Hindlimb muscle (tissue), 1 donor: Measurements from ENCODE around the gene GAB2. TPM values are rescaled to one million over a fixed set of nuclear protein-coding genes. Genes with fewer than 3 reads are reported as not detected.

Experiments used
- DNase-seq: peaks from one replicate; pipeline ENCODE4 v3.0.0-alpha.2; 2013
- polyA plus RNA-seq: library from polyadenylated mRNA; unstranded; fragments of 120-200 nt; gene quantifications from one replicate; pipeline ENCODE4 v1.2.1, GENCODE V29; 2013; ENCODE audit not compliant: insufficient read length

GAB2 gene
- polyA plus RNA-seq, 1 donor = 15.1 TPM

DNA sequence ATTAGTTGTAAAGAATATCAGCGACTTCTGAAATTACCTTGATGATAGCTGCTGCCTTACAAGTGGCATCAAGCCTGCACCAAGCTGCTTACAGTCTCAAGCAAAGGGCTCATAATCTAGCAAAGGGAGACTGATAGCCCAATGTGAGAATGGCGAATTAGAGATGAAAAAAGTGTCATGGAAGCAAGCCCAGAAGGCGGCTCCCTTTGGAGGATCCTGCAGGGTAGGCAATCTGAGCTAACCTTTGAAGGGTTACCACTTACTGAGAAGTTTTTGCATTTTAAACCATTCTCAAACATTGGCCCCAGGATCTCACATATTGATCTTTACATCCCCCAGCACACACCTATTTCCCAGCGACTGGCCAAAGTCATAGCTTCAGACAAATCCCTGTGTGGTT, 18.5 kb downstream of the GAB2 start:
- DNase-seq = no peak

DNA sequence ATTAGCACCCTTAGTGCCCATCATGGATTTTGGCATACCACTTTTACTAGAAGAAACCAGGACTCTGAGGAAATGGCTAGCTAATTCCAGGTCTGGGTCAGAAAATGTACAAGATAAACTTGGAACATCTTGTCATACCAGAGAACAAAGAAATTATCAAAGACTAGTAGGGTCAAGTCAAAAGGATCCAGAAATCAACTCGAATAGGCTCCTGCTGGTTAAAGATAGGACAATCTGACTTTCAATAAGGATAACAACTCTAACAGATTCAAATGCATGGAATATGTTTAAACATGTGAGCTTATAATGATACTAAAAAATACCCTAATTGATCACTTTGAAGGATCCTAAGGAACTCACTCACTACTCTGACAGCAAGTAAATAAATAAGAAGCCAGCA, 18.9 kb downstream of the GAB2 start:
- DNase-seq = no peak

DNA sequence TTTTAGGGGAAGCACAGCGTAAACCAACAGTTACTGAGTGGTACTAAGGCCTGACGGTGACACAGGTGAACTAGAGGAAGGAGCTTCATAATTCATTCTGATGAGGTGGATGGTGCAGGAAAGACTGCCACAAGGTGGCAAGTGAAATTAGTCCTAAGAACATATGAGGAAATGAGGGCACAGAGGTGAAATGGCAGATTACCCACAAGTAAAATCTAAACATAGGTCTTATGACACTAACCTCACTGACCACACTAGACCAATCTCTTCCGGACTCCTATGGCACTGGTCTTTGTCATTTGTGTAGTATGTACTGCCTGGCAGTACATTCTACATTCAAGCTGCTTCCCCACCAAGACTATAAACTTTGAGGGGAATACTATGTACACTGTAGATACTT, 20.2 kb downstream of the GAB2 start:
- DNase-seq = no peak

DNA sequence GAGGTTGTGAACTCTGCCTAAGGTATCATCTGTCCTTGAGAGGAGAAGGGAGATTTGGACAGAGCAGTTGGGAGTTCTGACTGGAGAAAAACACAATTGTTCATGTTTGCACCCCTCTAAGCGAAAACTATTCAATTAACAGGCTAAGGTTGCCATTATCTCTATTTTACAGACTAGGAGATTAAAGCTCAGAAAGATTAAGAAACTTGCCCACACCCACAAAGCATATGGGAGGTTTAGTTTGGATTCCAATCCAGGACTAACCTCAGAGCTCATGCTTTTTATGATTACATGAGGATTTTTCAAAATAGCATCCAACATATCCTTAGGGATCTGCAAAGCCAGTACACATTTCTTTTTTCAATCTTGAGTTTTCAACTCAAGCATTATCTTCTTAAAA, 22.0 kb downstream of the GAB2 start:
- DNase-seq = no peak

DNA sequence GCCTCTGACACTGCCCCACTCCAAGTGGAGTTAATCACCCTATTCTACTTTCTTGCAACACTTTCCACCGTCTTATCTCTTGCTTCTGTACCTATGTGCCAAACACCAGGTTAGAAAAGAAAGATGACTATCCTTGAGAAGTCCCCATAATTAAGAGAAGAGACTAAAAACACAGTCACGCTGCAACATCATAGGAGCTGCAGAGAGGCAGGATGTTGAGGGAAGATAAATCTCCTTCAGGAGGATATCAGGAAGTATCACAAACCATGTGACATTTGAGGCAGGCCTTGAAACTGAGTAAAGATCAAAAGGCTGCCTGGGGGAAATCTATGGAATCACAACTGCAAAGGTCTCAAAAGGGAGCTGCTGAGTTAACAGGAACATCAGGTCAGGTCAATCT, 24.8 kb downstream of the GAB2 start:
- no peak for DNase-seq

DNA sequence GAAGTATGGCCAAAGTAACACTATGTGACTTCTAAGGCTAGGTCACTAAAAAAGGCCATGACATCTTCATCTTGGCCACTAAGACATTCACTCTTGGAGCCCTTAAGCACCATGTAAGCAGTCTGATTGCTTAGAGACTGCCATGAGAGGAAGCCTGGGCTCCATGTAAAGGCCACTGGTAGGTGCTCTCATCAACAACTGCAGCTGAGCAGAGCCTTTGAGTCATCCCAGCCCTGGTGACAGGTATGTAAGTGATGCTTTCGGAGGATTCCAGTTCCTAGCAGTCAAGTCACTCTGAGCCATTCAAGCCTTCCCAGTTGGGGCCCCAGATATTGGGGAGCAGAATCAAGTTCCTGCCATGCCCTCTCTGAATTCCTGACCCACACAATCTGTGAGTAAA, 26.2 kb downstream of the GAB2 start:
- DNase-seq = no peak

DNA sequence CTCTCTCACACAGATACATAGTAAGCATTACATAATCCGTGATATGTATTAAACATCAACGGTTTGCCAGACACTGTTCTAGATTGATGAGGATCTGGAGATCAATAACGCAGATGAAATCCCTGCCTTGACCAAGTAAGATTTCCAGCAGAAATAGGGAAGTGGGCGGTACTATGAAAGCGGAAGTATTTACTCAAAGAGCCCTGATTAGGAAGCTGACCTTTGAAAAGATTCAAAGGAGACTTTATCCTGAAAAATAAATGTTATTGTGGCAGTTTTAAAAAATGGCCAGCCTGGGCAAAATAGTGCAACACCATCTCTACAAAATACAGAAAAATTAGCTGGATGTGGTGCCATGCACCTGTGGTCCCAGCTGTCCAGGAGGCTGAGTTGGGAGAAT, 26.8 kb downstream of the GAB2 start:
- DNase-seq = no peak

DNA sequence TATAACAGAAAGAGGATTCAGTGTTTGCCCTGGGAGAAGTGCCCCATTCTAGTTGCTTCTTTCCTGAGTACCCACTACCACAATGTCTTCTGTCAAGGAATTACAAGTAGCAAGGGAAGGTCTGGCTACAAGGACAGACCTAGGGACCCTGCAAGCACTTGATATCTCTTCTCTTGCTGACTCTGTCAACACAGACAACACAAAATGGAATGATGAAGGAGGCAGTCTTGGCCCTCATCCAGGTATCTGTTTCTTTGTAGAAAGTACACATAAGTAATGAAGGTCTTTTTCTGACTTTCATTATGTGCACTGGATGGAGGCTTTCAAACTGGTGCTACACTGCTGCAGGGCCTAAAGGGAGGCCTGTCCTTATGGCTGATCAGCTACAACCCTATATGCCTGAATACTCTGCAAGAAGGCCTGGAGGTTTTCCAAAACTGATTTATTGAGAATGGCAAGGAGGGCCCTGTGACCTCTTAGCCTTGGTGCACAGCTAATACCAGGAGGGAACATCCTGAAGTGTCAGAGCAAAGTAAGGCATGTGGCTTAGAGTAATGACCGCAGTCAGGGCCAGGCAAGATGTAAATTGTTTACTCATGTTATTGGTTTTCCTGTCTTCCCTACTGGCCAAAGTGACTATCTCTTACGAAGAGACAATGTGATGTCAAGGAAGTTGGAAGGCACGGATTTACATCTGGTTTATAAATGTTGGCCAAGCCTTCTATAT, 31.2 kb downstream of the GAB2 start:
- no peak for DNase-seq

DNA sequence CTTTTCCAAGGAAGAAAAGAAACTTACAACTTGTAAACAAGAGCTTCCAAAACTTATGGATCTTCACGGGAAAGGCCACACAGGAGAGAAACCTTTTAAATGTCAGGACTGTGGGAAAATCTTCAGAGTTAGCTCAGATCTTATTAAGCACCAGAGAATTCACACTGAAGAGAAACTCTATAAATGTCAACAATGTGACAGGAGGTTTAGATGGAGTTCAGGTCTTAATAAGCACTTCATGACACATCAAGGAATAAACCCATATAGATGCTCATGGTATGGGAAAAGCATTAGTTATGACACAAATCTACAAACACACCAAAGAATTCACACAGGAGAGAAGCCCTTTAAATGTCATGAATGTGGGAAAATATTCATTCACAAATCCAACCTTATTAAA, 32.4 kb downstream of the GAB2 start:
- no peak for DNase-seq

DNA sequence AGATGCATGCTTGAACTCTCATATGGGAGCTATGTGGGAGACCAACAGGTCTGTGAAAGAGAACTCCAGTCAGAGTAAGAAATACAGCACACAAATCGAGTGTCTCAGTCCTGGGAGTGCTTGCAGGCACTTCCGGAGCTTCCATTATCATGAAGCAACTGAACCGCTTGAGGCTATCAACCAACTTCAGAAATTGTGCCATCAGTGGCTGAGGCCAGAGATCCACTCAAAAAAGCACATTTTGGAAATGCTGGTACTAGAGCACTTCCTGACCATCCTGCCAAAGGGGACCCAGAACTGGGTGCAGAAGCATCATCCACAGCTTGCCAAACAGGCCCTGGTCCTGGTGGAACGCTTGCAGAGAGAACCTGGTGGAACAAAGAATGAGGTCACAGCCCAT, 33.4 kb downstream of the GAB2 start:
- DNase-seq = no peak

DNA sequence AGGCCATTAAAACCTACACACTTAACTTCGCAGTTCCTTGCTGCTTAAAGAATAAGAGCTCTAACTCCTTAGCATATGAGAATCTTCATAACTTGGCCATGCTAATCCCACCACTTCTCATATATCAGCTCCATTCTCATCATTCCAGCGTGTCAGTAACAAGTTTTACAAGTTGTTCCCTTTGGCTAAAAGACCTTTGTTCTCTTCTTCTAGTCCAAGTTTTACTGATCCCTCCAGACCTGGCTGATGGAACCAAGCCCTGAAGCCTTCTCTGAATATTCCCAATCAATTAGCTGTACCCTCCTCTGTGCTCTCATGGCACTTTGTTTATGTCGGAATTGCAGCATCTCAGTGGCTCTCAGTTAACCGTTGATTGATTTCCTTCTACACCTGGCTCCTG, 35.8 kb downstream of the GAB2 start:
- DNase-seq = no peak

DNA sequence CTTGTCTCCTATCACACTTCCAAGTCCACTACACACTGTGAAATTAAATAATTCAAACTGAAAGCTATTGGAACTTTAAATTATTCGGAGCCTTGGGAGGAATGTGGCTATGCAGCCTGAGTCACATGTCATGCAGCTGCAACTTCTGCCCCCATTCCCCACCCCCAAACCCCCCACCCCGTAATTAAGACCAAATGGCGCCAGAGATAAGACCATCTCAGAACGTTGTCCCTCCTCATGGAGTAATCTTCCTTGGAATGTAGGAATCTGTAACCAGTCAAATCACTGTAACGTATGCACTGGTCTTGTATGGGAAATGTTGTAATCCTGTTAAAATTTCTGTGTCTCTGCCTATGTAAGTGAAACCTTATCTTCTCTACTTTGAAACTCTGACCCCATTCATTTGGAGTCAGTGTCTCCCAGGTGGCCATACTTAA, 37.0 kb downstream of the GAB2 start:
- DNase-seq = no peak

DNA sequence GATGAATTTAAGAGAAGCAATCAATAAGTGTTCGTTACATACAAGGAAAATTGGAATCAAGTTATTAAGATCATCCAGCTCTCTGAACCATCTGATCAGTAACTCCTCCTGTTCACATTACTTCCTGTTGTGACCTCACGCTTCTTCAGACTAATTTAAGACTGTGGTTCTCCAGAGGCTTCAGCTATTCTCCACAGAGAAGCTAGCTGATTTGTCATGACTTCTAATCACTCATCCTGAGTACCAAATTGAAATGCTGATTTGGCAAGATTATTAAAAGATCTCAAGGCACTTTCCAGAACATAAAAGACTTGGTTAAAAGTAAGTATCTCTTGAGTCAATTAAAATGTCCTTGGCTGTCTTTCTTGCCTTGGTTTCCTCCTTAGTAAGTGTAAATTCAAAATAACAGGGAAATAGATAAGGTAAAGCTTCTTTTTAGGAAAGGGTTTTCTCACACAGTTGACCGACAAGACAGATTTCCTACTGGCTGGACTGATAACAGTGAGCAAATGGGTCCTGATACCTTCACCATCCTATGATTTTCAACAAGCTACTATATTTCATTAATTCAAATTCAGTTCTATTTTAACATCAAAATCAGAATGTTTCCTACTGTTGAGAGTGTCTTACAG, 38.5 kb downstream of the GAB2 start:
- no peak for DNase-seq

DNA sequence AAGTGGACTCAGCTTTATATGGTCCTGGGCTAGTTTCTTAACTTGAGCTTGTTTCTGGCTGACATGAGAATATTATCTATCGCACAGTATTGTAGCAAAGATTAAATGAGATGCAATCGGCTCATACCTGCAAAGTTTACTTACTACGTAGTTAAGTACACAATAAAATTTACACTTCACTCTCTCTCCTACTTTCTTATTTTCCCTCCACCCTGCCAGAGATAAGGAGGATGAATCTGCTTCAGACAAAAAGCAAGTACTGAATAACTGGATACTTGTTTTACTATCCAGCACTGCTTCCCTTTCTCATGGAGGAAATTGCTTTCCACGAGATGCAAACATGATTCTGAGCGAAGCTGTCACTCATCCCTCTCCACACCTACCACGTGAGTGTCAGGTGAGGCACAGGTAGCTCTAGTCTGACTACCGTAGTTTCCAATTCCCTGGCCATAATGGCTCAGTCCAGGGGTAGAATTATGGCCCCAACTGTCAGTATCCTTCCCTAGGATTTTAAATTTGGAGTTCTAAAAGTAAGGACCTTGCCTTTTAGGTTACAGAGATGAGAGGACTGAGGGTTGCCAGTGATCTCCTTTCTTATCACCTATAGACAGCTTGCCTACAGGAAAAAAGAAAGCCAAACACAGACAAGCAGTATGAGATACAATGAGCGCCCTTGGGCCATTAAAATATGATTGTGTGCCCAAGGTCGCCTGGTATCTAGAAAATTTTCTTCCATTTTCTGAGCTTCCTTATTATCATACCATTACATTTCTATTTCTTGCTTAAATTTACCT, 39.8 kb downstream of the GAB2 start:
- no peak for DNase-seq

DNA sequence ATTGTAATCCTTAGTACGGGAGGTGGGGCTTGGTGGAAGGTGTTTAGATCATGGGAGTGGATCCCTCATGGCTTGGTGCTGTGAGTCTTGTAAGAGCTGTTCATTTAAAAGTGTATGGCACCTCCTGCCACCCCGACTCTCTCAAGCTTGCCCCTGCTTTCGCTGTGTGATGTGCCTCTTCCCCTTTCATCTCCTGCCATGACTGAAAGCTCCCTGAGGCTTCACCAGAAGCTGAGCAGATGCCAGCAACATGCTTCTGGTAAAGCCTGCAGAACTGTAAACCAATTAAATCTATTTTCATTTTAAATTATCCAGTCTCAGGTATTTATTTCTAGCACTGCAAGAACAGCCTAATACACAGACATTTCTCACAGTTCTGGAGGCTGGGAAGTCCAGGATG, 40.8 kb downstream of the GAB2 start:
- no peak for DNase-seq

DNA sequence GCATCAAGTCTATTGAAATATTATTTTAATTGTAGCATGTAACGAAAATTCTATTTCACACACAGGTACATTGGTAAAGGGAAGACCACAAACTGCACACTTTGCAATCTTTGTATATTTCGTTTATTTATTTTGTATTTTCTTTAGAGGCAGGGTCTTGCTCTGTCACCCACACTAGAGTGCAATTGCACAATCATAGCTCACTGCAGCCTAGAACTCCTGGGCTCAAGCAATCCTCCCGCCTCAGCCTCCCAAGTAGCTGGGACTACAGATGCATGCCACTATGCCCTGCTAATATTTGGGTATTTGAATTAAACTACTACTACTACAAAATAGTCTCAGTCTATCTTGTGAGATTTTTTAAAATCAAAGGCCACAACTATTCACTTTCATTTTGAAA, 42.7 kb downstream of the GAB2 start:
- no peak for DNase-seq

DNA sequence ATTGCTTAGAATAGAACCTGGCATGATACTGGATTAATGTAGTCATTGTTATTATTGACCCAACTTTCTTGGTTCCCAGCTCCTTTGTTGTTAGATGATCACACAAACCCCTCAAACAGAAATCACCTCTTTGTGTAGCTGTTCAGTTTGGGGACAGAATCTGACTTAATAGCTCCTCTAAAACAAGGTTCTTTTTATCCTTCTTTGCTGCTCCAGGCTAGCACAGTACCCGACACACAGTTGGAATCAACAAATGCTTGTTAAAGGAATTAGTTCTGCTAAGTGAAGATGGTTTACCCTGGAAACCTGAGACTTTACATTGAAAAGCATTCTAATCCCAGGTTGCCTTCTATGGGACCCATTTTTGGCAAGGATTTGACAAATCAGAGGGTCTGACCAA, 43.9 kb downstream of the GAB2 start:
- DNase-seq = no peak

DNA sequence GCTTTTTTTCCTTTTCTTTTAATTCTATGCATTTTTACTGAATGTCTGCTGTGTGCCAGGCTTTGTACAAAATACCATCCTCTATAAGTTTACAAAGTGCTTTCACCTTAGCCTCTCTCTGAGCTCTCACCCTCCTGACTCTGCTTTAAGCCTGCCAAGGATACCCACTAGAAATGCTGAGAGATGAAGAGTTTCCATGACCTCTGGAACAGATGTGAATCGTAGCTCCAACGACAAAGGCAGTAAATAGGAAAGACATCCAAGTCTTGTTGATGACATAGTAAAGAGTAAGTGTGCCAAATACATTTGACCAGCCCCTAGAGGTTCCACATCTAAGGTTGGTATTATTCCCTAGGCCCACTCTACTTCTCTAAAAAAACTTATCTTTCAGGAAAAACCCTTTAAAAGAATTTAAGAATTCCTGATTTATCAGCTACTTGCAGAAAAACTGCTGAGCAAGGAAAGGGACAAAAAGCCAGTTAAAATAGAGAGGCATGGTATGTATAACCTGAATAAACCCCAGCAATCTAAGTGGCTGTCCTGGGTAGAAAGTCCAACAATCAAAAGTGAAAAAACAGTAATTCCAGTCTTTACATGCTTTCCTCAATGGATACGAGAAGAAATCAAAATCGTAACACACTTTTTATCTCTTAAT, 45.4 kb downstream of the GAB2 start:
- no peak for DNase-seq

DNA sequence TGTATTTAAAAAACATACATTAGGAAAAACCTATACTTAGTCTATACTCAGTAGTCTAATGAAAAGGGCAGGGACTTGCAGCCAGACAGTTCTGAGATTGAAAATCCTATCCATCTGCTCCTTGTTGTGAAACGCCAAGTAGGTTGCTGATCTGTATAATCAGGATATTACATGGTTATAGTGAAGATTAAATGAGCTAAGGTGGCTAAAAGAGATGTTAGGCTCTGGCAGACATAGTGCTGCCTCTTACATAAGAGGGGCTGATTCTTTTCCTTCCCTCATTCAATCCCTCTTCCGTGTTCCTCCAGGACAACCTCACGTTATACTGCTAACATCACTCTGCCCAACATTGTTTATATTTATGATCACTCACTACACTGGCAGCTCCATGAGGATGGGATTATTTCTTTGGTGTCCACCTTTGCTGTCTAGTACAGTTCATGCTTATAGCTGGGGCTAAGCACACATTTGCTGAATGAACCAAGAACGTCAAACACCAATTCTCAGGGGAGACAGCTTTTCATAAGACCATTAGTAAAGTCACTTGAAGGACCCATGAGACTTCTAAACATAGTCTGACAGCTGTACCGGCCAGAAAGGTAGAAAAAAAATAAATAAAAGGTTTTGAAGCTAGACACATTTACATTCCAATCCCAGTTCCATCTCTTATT, 46.3 kb downstream of the GAB2 start:
- no peak for DNase-seq

DNA sequence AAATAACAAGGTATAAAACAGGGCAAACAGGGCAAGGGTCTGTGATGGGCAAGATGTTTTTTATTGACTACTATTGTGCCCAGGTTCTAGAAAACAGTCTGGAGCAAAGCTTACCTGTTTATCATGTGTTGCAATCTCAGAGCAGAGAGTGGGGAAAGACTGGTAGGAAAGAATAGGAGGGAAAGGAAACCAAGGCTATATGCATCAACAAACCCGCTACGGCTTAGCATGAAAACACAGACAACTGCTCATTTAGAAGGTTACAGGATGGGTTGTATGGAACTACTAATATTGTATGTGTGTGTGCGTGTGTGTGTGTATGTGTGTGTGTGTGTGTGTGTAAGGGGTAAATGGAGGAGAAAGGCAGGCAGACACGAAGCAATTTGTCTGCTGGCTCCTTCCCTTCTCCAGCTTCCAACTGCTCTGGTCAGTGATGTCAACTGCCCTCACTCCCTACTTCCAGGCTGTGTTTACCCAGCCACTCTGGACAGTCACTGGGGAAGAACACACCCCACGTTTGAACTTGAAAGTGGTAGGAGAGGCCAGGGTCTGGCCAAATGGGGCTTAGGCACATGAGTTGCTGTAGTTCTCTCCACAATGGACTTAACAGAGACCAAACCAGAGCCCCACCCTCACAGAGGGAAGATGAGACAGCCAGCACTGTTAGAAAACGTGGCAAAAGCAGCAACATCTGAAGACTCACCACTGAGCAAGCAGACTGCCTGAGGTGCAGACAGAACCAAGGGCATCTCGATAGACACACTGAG, 47.0 kb downstream of the GAB2 start:
- DNase-seq = no peak

DNA sequence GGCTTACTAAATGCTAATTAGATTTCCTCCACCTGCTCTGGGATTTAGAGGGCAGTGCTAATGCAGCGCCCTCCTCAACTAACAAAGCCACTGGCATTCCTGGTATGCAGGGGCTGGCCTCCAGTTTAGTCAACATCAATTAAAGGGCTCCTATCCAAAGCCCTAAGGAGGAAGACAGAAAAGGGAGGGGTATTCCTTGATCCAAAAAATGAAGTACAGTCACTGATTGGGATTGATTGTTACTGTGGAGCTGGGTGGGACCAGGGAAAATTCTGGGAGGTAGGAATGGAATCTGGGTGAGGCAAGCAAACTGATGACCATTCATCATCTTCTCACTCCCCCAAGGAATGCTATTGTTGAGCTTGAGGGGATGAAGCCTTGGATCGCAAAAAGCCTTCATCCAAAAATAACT, 52.2 kb downstream of the GAB2 start:
- DNase-seq = no peak
